NCI-H2196 treated with DMSO at 0.1 percent for 48 hours (cell line): ENCODE measurements around the gene SOX8.
"Not testable (repeated sequence)": the region's sequence is repeated elsewhere in the genome, so short reads cannot be mapped to it uniquely, and the experiment has no call there.

Source experiments
- DNase-seq: peaks from one replicate; lab custom pipeline; 2025; ENCODE audit not compliant: unreplicated experiment; lab: John Stamatoyannopoulos, UW

Gene SOX8

GRCh38 chr16:1021553-1022160 lies 40.1 kb downstream of the SOX8 start:
- DNase-seq, result no peak

GRCh38 chr16:1022466-1022865 lies 40.9 kb downstream of the SOX8 start:
- no peak for DNase-seq

DNA sequence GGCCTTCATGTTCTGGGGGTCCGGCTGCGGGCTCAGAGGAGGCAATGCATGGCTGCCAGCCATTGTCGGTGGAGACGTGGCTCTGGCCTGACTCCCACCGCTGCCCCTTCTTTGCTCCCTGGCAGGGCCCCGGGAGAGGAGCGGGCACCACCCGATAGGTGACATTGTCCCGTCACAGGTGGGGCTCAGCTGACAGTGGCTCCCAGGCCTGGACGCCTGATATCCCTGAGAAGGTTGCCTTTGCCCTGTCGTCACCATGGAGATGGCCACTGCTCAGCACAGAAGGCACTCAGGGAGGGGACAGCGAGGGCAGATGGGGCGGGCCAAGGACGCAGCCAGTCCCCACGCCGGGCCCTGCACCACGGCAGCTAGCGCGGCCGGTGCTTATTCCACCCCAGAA lies 42.6 kb downstream of the SOX8 start:
- no peak for DNase-seq

- not testable (repeated sequence) for DNase-seq
These were observed 43.7 kb downstream of the SOX8 start for GRCh38 chr16:1025183-1025809.

DNA sequence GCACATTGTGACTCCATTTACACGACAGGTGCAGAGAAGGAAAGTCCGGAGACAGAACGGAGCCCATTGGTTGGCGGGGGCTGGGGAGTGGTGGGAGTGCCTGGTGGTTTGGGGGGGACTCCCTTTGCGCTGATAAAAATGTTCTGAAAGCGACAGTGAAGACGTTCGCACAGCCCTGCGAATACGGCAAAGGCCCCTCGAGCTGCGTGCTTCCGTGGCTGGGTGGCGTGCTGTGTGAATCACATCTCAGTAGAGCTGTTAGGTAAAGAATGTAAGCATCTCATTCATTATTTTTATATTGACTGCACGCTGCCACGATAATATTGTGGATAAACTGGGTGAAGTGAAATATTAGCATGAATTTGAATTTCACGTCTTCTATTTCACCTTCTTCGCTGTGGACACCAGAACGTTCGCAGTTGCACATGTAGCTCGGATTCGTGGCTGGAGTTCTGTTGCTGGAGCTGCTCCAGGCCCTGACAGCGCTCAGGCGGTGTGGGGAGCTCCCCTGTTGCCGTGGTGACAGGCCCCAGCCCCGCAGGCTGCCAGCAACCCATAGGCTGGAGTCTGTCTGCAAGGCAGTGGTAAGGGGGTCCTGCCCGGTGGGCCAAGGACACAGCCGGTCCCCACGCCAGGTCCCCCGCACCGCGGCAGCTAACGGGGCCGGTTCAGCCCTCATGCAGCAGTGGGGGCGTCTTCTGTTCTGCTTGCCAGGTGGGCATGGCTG lies 44.6 kb downstream of the SOX8 start:
- DNase-seq, result no peak

GRCh38 chr16:1026784-1027500 lies 45.4 kb downstream of the SOX8 start:
- no peak for DNase-seq

DNA sequence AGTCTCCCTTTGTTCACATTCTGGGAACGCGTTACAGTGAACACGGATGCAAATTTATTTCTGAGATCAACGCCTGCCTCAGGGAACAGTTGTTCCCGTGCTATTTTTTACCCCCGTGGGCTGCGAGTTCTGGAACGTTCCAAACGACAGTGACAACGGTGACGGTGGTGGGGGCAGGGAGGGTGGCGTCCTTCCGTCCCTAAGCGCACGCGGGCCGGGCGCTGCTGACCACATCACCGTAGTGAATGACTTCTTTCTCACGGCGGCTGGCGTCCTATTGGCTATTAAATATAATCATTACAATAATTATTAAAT lies 45.9 kb downstream of the SOX8 start:
- no peak for DNase-seq

- DNase-seq, result no peak
These were observed 46.5 kb downstream of the SOX8 start for GRCh38 chr16:1028056-1028455.

- DNase-seq, result no peak
These were observed 47.1 kb downstream of the SOX8 start for GRCh38 chr16:1028524-1029258.

- no peak for DNase-seq
These were observed 47.6 kb downstream of the SOX8 start for GRCh38 chr16:1029259-1029545.

DNA sequence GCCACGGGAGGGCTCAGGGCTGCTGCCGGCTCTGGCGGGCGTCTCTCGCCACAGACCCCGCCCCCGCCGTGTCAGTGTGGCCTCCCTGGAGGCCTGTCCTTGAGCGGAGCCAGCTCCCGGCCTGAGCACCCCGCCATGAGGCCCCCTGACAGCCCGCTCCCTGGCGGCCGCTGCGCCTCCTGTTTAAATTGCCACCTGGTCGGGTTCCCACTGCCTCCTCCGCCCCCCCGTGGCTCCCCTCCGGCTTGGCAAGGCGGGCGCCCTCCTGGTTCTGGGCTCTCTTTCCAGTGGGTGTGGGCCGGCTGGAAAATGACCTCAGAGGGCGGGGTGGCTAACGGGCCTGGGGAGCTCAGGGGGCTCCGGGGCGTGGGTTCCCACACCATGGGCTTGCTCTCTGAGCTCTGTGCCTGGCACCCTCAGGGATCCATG lies 48.9 kb downstream of the SOX8 start:
- no peak for DNase-seq

DNA sequence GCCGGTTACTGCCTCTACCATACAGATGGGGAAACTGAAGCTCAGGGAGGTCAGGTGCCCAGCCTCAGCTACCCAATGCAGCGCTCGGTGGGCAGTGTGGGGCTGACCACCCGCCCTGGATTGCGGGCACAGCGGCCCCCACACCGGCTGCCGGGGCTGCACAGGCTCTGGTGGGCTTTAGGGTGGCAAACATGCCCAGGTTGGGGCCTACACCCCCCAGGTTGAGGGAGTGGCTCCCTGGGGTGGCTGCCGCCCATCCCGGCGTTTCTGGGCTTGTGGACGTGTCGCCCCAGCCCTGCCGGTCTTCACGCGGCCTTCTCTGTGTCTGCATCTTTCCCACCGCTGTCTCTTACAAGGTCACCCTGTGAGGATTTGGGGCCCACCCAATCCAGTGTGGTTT lies 50.1 kb downstream of the SOX8 start:
- no peak for DNase-seq

- DNase-seq, result no peak
These were observed 51.0 kb downstream of the SOX8 start for GRCh38 chr16:1032607-1033006.

GRCh38 chr16:1033128-1033679 lies 51.6 kb downstream of the SOX8 start:
- DNase-seq, result no peak

- no peak for DNase-seq
These were observed 52.9 kb downstream of the SOX8 start for GRCh38 chr16:1034230-1035065.

DNA sequence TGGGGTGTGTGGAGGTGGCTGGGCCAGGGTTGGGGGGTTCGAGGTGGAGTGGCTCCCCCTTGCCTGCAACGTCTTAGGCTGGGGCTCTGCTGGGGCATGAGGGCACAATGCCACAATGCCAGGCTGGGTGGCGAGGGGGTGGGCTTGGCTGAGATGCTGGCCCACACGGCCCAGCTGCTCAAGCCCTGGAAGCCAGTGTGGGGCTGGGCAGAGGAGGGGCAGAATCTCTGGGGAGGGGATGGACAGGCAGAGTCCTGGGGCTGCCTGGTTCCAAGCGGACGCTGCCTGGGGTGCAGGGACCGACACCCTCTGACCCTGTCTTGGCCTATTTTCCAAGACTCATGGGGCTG lies 53.5 kb downstream of the SOX8 start:
- DNase-seq, result no peak

GRCh38 chr16:1036166-1036565 lies 54.6 kb downstream of the SOX8 start:
- DNase-seq, result no peak
